BLaER1 (cell line): ENCODE data around the gene IGFBPL1.
"Not testable (repeated sequence)": the region's sequence is repeated elsewhere in the genome, so short reads cannot be mapped to it uniquely, and the experiment has no call there.

Experiments used
- H3K27ac ChIP-seq: shearing (Covaris generic); formaldehyde crosslinking; 2 replicates; pipeline ENCODE4 v1.8.1; 2022
- H3K27me3 ChIP-seq: shearing (Covaris generic); formaldehyde crosslinking; 2 replicates; pipeline ENCODE4 v1.8.1; 2022
- H3K36me3 ChIP-seq: shearing (Covaris generic); formaldehyde crosslinking; 2 replicates; pipeline ENCODE4 v1.8.1; 2022
- H3K4me1 ChIP-seq: shearing (Covaris generic); formaldehyde crosslinking; 2 replicates; pipeline ENCODE4 v1.8.1; 2022
- H3K4me2 ChIP-seq: shearing (Covaris generic); formaldehyde crosslinking; 2 replicates; pipeline ENCODE4 v1.8.1; 2022
- H3K4me3 ChIP-seq: shearing (Covaris generic); formaldehyde crosslinking; 2 replicates; pipeline ENCODE4 v1.8.1; 2022
- H3K9ac ChIP-seq: shearing (Covaris generic); formaldehyde crosslinking; 2 replicates; pipeline ENCODE4 v1.8.1; 2022
- H3K9me3 ChIP-seq: shearing (Covaris generic); formaldehyde crosslinking; 2 replicates; pipeline ENCODE4 v1.8.1; 2022
- H4K20me1 ChIP-seq: shearing (Covaris generic); formaldehyde crosslinking; 2 replicates; pipeline ENCODE4 v1.8.1; 2022
- Cebpa-rat ChIP-seq: shearing (Covaris generic); IDR thresholded peaks from 2 replicates; pipeline ENCODE4 v1.8.1; 2022

The IGFBPL1 gene

GRCh38 chr9:38382141-38382540 lies 42.1 kb downstream of the IGFBPL1 start:
- TF ChIP-seq Cebpa-rat = no peak
- Histone ChIP-seq H3K4me3 (no peak overlapping the region), H3K36me3 (no peaks in the 10 kb centered on the region), H3K9ac (no peak overlapping the region), H4K20me1 (no peaks in the 10 kb centered on the region), H3K4me2 (no peak overlapping the region), H3K27me3 (no peaks in the 10 kb centered on the region), H3K4me1 (no peaks in the 10 kb centered on the region), H3K27ac (no peak overlapping the region), H3K9me3 (peaks cover 23% of the 10 kb centered on the region)

GRCh38 chr9:38380872-38381534 lies 43.3 kb downstream of the IGFBPL1 start:
- Histone ChIP-seq H3K27ac (no peak overlapping the region), H4K20me1 (no peaks in the 10 kb centered on the region), H3K9ac (no peak overlapping the region), H3K4me2 (no peak overlapping the region), H3K4me3 (no peak overlapping the region), H3K9me3 (peaks cover 22% of the 10 kb centered on the region), H3K4me1 (no peaks in the 10 kb centered on the region), H3K27me3 (no peaks in the 10 kb centered on the region), H3K36me3 (no peaks in the 10 kb centered on the region)
- no peak for TF ChIP-seq Cebpa-rat

GRCh38 chr9:38380230-38380871 lies 43.9 kb downstream of the IGFBPL1 start:
- Histone ChIP-seq H3K4me3 (no peak overlapping the region), H3K4me2 (no peak overlapping the region), H3K27me3 (no peaks in the 10 kb centered on the region), H4K20me1 (no peaks in the 10 kb centered on the region), H3K36me3 (no peaks in the 10 kb centered on the region), H3K27ac (no peak overlapping the region), H3K9me3 (peaks cover 16% of the 10 kb centered on the region), H3K4me1 (no peaks in the 10 kb centered on the region), H3K9ac (no peak overlapping the region)
- no peak for TF ChIP-seq Cebpa-rat

GRCh38 chr9:38377336-38378083 lies 46.7 kb downstream of the IGFBPL1 start:
- H3K4me2 ChIP-seq, H4K20me1 ChIP-seq, H3K27me3 ChIP-seq, H3K4me3 ChIP-seq, H3K36me3 ChIP-seq, H3K9me3 ChIP-seq, H3K4me1 ChIP-seq, H3K9ac ChIP-seq, H3K27ac ChIP-seq: not testable (repeated sequence)

- no peaks in the 10 kb centered on the region for H3K36me3 ChIP-seq
- no peaks in the 10 kb centered on the region for H3K4me1 ChIP-seq
- H3K9me3 ChIP-seq = no peaks in the 10 kb centered on the region
- H4K20me1 ChIP-seq = no peaks in the 10 kb centered on the region
- no peaks in the 10 kb centered on the region for H3K27me3 ChIP-seq
- no peak overlapping the region for H3K27ac ChIP-seq
- no peak overlapping the region for H3K4me3 ChIP-seq
- H3K9ac ChIP-seq = no peak overlapping the region
- no peak overlapping the region for H3K4me2 ChIP-seq
- TF ChIP-seq Cebpa-rat = no peak
These were observed 48.1 kb downstream of the IGFBPL1 start for GRCh38 chr9:38376021-38376670.

- TF ChIP-seq Cebpa-rat = no peak
- Histone ChIP-seq H3K9me3 (no peaks in the 10 kb centered on the region), H3K36me3 (no peaks in the 10 kb centered on the region), H3K4me3 (no peak overlapping the region), H3K4me1 (no peaks in the 10 kb centered on the region), H3K27me3 (no peaks in the 10 kb centered on the region), H3K9ac (no peak overlapping the region), H4K20me1 (no peaks in the 10 kb centered on the region), H3K27ac (no peak overlapping the region), H3K4me2 (no peak overlapping the region)
These were observed 48.7 kb downstream of the IGFBPL1 start for GRCh38 chr9:38375572-38375963.

GRCh38 chr9:38374847-38375571 lies 49.2 kb downstream of the IGFBPL1 start:
- H3K4me2 ChIP-seq = no peak overlapping the region
- no peak overlapping the region for H3K9ac ChIP-seq
- no peaks in the 10 kb centered on the region for H3K4me1 ChIP-seq
- no peaks in the 10 kb centered on the region for H3K9me3 ChIP-seq
- no peaks in the 10 kb centered on the region for H3K27me3 ChIP-seq
- no peaks in the 10 kb centered on the region for H3K36me3 ChIP-seq
- TF ChIP-seq Cebpa-rat = no peak
- no peaks in the 10 kb centered on the region for H4K20me1 ChIP-seq
- H3K27ac ChIP-seq = no peak overlapping the region
- H3K4me3 ChIP-seq = no peak overlapping the region

GRCh38 chr9:38373679-38374078 lies 50.6 kb downstream of the IGFBPL1 start:
- Histone ChIP-seq H3K27me3 (no peaks in the 10 kb centered on the region), H3K4me1 (no peaks in the 10 kb centered on the region), H3K36me3 (no peaks in the 10 kb centered on the region), H3K9ac (no peak overlapping the region), H3K4me3 (no peak overlapping the region), H3K9me3 (no peaks in the 10 kb centered on the region), H4K20me1 (no peaks in the 10 kb centered on the region), H3K4me2 (no peak overlapping the region), H3K27ac (no peak overlapping the region)
- TF ChIP-seq Cebpa-rat = no peak

GRCh38 chr9:38372762-38373619 lies 51.3 kb downstream of the IGFBPL1 start:
- no peaks in the 10 kb centered on the region for H3K27me3 ChIP-seq
- H3K4me2 ChIP-seq = no peak overlapping the region
- no peaks in the 10 kb centered on the region for H3K36me3 ChIP-seq
- no peaks in the 10 kb centered on the region for H3K9me3 ChIP-seq
- TF ChIP-seq Cebpa-rat = no peak
- no peaks in the 10 kb centered on the region for H3K4me1 ChIP-seq
- no peak overlapping the region for H3K9ac ChIP-seq
- H3K27ac ChIP-seq = no peak overlapping the region
- H3K4me3 ChIP-seq = no peak overlapping the region
- H4K20me1 ChIP-seq = no peaks in the 10 kb centered on the region
